Neural progenitor cell (in vitro differentiated cells): Measurements from ENCODE around the gene LDLRAD4. TPM values are rescaled to one million over a fixed set of nuclear protein-coding genes. Genes with fewer than 3 reads are reported as not detected.

ENCODE experiments used
- DNase-seq: peaks from one replicate; pipeline ENCODE4 v3.0.0-alpha.2; 2016; ENCODE audit warnings: low spot score
- H2AFZ ChIP-seq: fragments of 200-600 bp; sonication (generic); replicated peaks from 2 replicates; pipeline ENCODE4 v1.6.1; 2016; ENCODE audit warnings: antibody characterized with exemption
- H3F3A ChIP-seq: fragments of 200-600 bp; sonication (generic); 2 replicates; pipeline ENCODE4 v1.6.1; 2016; ENCODE audit warnings: antibody characterized with exemption, low read depth
- H3K27ac ChIP-seq: fragments of 200-600 bp; sonication (generic); 2 replicates; pipeline ENCODE4 v1.5.1; 2016; ENCODE audit warnings: mild to moderate bottlenecking
- H3K27me3 ChIP-seq: fragments of 200-600 bp; sonication (generic); 2 replicates; pipeline ENCODE4 v1.6.1; 2016; ENCODE audit warnings: mild to moderate bottlenecking, moderate library complexity
- H3K36me3 ChIP-seq: fragments of 200-600 bp; sonication (generic); 2 replicates; pipeline ENCODE4 v1.5.1; 2016
- H3K4me1 ChIP-seq: fragments of 200-600 bp; sonication (generic); 2 replicates; pipeline ENCODE4 v1.6.1; 2016; ENCODE audit warnings: mixed run types
- H3K4me2 ChIP-seq: fragments of 200-600 bp; sonication (generic); 2 replicates; pipeline ENCODE4 v1.6.1; 2016
- H3K4me3 ChIP-seq: fragments of 200-600 bp; sonication (generic); 2 replicates; pipeline ENCODE4 v1.5.1; 2016
- H3K79me2 ChIP-seq: fragments of 200-600 bp; sonication (generic); 2 replicates; pipeline ENCODE4 v1.6.1; 2016; ENCODE audit warnings: low read depth
- H3K9ac ChIP-seq: fragments of 200-600 bp; sonication (generic); 2 replicates; pipeline ENCODE4 v1.6.1; 2016
- H3K9me3 ChIP-seq: fragments of 200-600 bp; sonication (generic); 2 replicates; pipeline ENCODE4 v1.5.1; 2016; ENCODE audit warnings: low read depth
- H4K20me1 ChIP-seq: fragments of 200-600 bp; sonication (generic); 2 replicates; pipeline ENCODE4 v1.6.1; 2016; ENCODE audit warnings: low read depth
- H3K27ac Mint-ChIP-seq: 3 replicates; pipeline ENCODE4 v1.8.0; 2021; ENCODE audit warnings: mixed read lengths
- H3K27me3 Mint-ChIP-seq: 2 replicates; pipeline ENCODE4 v1.8.0; 2022; ENCODE audit warnings: low read depth, mild to moderate bottlenecking, inconsistent platforms, moderate library complexity, mixed read lengths; ENCODE audit not compliant: insufficient read depth
- H3K36me3 Mint-ChIP-seq: 3 replicates; pipeline ENCODE4 v1.8.0; 2021; ENCODE audit warnings: mixed read lengths
- H3K4me1 Mint-ChIP-seq: 3 replicates; pipeline ENCODE4 v1.8.0; 2021; ENCODE audit warnings: mixed read lengths
- H3K4me3 Mint-ChIP-seq: 3 replicates; pipeline ENCODE4 v1.8.0; 2021; ENCODE audit warnings: mild to moderate bottlenecking, moderate library complexity, mixed read lengths
- H3K9me3 Mint-ChIP-seq: 3 replicates; pipeline ENCODE4 v1.8.0; 2020; ENCODE audit warnings: mixed read lengths
- EZH2 ChIP-seq: fragments of 200-600 bp; sonication (generic); IDR thresholded peaks from 2 replicates; pipeline ENCODE4 v1.6.1; 2017; ENCODE audit warnings: antibody characterized with exemption, mild to moderate bottlenecking, moderate library complexity
- EZH2phosphoT487 ChIP-seq: fragments of 200-600 bp; sonication (generic); IDR thresholded peaks from 2 replicates; pipeline ENCODE4 v1.6.1; 2017; ENCODE audit warnings: antibody characterized with exemption
- total RNA-seq: library from RNA; depleted of rRNA; stranded (reverse); fragments of >200 nt; gene quantifications from 2 replicates; pipeline ENCODE4 v1.2.3, GENCODE V29; 2015; ENCODE audit warnings: low replicate concordance
- TF ChIP-seq, protein P1 (sequence below): fragments of 200-600 bp; sonication (generic); IDR thresholded peaks from 2 replicates; pipeline ENCODE4 v1.5.1; 2017; ENCODE audit warnings: antibody characterized with exemption, mild to moderate bottlenecking

Gene LDLRAD4
- total RNA-seq, 1 donor from 2014 or later: 0.65 TPM

DNA sequence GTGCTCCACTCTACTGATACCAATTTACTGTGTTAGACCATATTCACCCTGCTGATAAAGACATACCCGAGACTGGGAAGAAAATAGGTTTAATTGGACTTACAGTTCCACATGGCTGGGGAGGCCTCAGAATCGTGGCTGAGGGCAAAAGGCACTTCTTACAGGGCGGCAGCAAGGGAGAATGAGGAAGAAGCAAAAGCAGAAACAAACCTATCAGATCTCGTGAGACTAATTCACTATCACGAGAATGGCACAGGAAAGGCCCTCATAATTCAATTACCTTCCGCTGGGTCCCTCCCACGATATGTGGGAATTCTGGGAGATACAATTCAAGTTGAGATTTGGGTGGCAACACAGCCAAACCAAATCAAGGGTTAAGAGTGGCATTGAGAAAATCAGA, 65.2 kb downstream of the LDLRAD4 start:
- Mint-ChIP-seq H3K27ac (no peak overlapping the region), H3K4me3 (no peak overlapping the region), H3K27me3 (peaks cover 5% of the 10 kb centered on the region), H3K36me3 (peaks cover 5% of the 10 kb centered on the region), H3K4me1 (peaks cover 29% of the 10 kb centered on the region), H3K9me3 (peaks cover 20% of the 10 kb centered on the region)
- H3K4me1 ChIP-seq: peaks cover 15% of the 10 kb centered on the region
- no peak overlapping the region for H3K27ac ChIP-seq
- H3K9ac ChIP-seq: no peak overlapping the region
- no peaks in the 10 kb centered on the region for H4K20me1 ChIP-seq
- H3K27me3 ChIP-seq: no peaks in the 10 kb centered on the region
- H3K36me3 ChIP-seq: no peaks in the 10 kb centered on the region
- H3F3A ChIP-seq: peaks cover 14% of the 10 kb centered on the region
- no peak overlapping the region for H3K4me3 ChIP-seq
- no peak overlapping the region for H3K4me2 ChIP-seq
- no peak overlapping the region for H2AFZ ChIP-seq
- no peaks in the 10 kb centered on the region for H3K9me3 ChIP-seq
- no peaks in the 10 kb centered on the region for H3K79me2 ChIP-seq
- TF ChIP-seq, protein P1, sequence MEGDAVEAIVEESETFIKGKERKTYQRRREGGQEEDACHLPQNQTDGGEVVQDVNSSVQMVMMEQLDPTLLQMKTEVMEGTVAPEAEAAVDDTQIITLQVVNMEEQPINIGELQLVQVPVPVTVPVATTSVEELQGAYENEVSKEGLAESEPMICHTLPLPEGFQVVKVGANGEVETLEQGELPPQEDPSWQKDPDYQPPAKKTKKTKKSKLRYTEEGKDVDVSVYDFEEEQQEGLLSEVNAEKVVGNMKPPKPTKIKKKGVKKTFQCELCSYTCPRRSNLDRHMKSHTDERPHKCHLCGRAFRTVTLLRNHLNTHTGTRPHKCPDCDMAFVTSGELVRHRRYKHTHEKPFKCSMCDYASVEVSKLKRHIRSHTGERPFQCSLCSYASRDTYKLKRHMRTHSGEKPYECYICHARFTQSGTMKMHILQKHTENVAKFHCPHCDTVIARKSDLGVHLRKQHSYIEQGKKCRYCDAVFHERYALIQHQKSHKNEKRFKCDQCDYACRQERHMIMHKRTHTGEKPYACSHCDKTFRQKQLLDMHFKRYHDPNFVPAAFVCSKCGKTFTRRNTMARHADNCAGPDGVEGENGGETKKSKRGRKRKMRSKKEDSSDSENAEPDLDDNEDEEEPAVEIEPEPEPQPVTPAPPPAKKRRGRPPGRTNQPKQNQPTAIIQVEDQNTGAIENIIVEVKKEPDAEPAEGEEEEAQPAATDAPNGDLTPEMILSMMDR: no peak
- no peak for TF ChIP-seq EZH2
- TF ChIP-seq EZH2phosphoT487: no peak
- no peak for DNase-seq

DNA sequence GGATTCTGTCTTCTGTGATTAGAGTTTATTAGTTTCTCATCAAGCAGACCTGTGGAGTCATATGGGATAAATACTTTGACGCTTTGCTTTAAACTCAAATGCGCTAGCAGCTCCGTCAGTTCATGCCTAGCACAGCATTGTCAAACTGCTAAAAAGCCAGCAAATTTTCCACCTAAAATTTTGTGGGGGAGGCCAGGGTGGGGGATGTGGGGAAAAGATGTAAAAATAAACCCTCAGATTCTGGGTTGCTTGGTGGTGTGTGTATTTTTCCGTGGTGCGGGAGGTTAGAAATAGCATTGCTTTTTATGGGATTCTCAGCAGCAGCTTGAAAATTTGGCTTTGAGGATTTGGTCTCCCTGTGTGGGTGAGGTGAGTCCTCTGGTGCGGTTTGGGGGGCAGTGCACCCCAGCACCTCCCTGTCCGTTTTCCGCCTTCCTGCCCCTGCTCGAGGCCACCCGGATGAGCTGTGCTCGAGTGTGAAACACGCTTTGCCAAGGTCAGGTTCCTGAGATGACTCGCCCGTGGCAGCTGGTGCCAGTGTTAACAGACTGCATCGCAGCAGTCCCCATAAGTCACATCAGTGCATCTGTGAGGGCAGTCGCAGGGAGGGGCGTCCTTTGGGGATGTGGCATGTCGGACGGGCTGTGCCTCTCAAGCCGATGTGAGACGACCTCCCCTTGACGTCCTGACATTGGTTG, 65.9 kb downstream of the LDLRAD4 start:
- Mint-ChIP-seq H3K27ac (no peak overlapping the region), H3K4me3 (no peak overlapping the region), H3K27me3 (peaks cover 5% of the 10 kb centered on the region), H3K36me3 (peaks cover 5% of the 10 kb centered on the region), H3K4me1 (peaks cover 27% of the 10 kb centered on the region), H3K9me3 (peaks cover 20% of the 10 kb centered on the region)
- no peak for DNase-seq
- no peaks in the 10 kb centered on the region for H3K36me3 ChIP-seq
- TF ChIP-seq EZH2: no peak
- TF ChIP-seq, protein P1: no peak
- H3K27ac ChIP-seq: no peak overlapping the region
- no peaks in the 10 kb centered on the region for H3K27me3 ChIP-seq
- H2AFZ ChIP-seq: no peak overlapping the region
- no peaks in the 10 kb centered on the region for H4K20me1 ChIP-seq
- no peak overlapping the region for H3K4me2 ChIP-seq
- H3K4me1 ChIP-seq: peaks cover 14% of the 10 kb centered on the region
- peaks cover 13% of the 10 kb centered on the region for H3F3A ChIP-seq
- no peak overlapping the region for H3K4me3 ChIP-seq
- no peak overlapping the region for H3K9ac ChIP-seq
- H3K9me3 ChIP-seq: no peaks in the 10 kb centered on the region
- no peaks in the 10 kb centered on the region for H3K79me2 ChIP-seq

DNA sequence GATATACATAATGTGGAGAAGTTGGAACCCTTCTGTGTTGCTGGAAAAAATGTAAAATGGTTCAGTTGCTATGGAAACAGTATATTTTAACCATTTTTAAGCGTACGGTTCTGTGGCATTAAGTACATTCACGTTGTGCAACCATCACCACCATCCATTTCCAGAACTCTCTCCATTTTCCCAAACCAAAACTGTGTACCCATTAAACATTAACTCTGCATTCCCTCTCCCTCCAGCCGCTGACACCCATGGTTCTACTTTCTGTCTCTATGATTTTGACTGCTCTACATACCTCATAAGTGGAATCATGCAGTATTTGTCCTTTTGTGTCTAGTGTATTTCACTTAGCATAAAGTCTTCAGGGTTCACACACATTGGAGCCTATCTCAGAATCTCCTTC, 67.3 kb downstream of the LDLRAD4 start:
- H3K4me3 ChIP-seq: no peak overlapping the region
- no peaks in the 10 kb centered on the region for H3K27me3 ChIP-seq
- no peak for TF ChIP-seq EZH2phosphoT487
- no peaks in the 10 kb centered on the region for H4K20me1 ChIP-seq
- peaks cover 2% of the 10 kb centered on the region for H3K4me1 ChIP-seq
- H3K9me3 ChIP-seq: no peaks in the 10 kb centered on the region
- H3K9me3 Mint-ChIP-seq: peaks cover 20% of the 10 kb centered on the region
- H3K36me3 ChIP-seq: no peaks in the 10 kb centered on the region
- no peak overlapping the region for H3K27ac ChIP-seq
- peaks cover 14% of the 10 kb centered on the region for H3K4me1 Mint-ChIP-seq
- H3K9ac ChIP-seq: no peak overlapping the region
- no peak overlapping the region for H3K4me3 Mint-ChIP-seq
- H3K4me2 ChIP-seq: no peak overlapping the region
- H3F3A ChIP-seq: peaks cover 1% of the 10 kb centered on the region
- DNase-seq: no peak
- H3K36me3 Mint-ChIP-seq: peaks cover 5% of the 10 kb centered on the region
- H3K79me2 ChIP-seq: no peaks in the 10 kb centered on the region
- no peak overlapping the region for H2AFZ ChIP-seq
- H3K27me3 Mint-ChIP-seq: peaks cover 4% of the 10 kb centered on the region
- no peak overlapping the region for H3K27ac Mint-ChIP-seq

DNA sequence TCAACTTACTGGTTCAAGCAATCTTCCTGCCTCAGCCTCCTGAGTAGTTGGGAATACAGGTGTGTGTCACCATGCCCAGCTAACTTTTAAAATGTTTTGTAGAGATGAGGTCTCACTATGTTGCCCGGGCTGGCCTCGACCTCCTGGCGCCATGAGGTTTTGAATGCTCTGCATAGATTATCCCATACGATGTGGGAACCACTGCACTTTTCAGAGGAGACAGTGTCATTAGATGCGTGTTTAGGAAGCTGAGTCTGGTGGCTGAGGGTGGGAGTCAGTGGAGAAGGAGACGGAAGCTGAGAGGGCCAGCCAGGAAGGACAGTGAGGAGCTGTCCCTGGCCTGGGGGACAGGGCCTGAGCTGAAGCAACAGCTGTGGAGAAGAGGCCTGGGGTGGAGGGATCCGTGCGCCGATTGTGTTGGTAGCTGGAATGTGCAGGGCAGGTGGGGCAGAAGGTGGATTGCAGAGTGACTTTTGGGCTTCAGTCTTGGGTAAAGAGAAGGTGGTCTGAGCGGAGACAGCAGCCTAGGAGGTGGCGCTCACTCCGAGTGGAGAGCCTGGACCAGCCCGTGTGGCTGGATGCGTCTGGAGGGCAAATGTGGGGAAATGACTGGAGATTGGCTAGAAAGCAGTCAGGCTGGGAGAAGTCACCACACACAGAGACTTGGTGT, 68.0 kb downstream of the LDLRAD4 start:
- TF ChIP-seq EZH2 (no peak), EZH2phosphoT487 (no peak)
- TF ChIP-seq, protein P1: no peak
- Mint-ChIP-seq H3K4me3 (no peak overlapping the region), H3K9me3 (peaks cover 19% of the 10 kb centered on the region), H3K36me3 (peaks cover 5% of the 10 kb centered on the region), H3K27ac (peak overlapping the region; percentile 1), H3K27me3 (peaks cover 4% of the 10 kb centered on the region), H3K4me1 (peaks cover 13% of the 10 kb centered on the region)
- H3K36me3 ChIP-seq: no peaks in the 10 kb centered on the region
- DNase-seq: no peak
- H3K9me3 ChIP-seq: no peaks in the 10 kb centered on the region
- no peak overlapping the region for H3K27ac ChIP-seq
- no peak overlapping the region for H3K9ac ChIP-seq
- H3K27me3 ChIP-seq: no peaks in the 10 kb centered on the region
- no peaks in the 10 kb centered on the region for H4K20me1 ChIP-seq
- H2AFZ ChIP-seq: no peak overlapping the region
- no peaks in the 10 kb centered on the region for H3K4me1 ChIP-seq
- H3K4me3 ChIP-seq: no peak overlapping the region
- no peaks in the 10 kb centered on the region for H3K79me2 ChIP-seq
- H3K4me2 ChIP-seq: no peak overlapping the region
- H3F3A ChIP-seq: no peaks in the 10 kb centered on the region
